GM19397 (cell line): ENCODE results near the gene UBE2Q2.
A peak's percentile ranks its signal among the peaks of the same experiment; 100 is the strongest.
"Not testable (repeated sequence)": the region's sequence is repeated elsewhere in the genome, so short reads cannot be mapped to it uniquely, and the experiment has no call there.

Experiments
- ATAC-seq: cut with Tn5 transposase; IDR thresholded peaks from one replicate; pipeline ENCODE4 v1.9.1; 2021; ENCODE audit warnings: mild to moderate bottlenecking, moderate library complexity; ENCODE audit not compliant: unreplicated experiment

UBE2Q2 gene

GRCh38 chr15:75864213-75865059 lies 21.2 kb downstream of the UBE2Q2 start:
- ATAC-seq = no peak

GRCh38 chr15:75866045-75866444 lies 22.8 kb downstream of the UBE2Q2 start:
- ATAC-seq = not testable (repeated sequence)

GRCh38 chr15:75866916-75867315 lies 23.7 kb downstream of the UBE2Q2 start:
- ATAC-seq = no peak

- ATAC-seq = no peak
Measured at GRCh38 chr15:75867449-75867848, 24.2 kb downstream of the UBE2Q2 start.

GRCh38 chr15:75868019-75868418 lies 24.8 kb downstream of the UBE2Q2 start:
- ATAC-seq = no peak

GRCh38 chr15:75869446-75869845 lies 26.2 kb downstream of the UBE2Q2 start:
- ATAC-seq = no peak

- ATAC-seq = not testable (repeated sequence)
Measured at GRCh38 chr15:75871589-75871988, 28.3 kb downstream of the UBE2Q2 start.

- no peak for ATAC-seq
Measured at GRCh38 chr15:75872403-75872990, 29.2 kb downstream of the UBE2Q2 start.

- ATAC-seq = no peak
Measured at GRCh38 chr15:75884041-75884440, 40.8 kb downstream of the UBE2Q2 start.

GRCh38 chr15:75887178-75887577 lies 43.9 kb downstream of the UBE2Q2 start:
- no peak for ATAC-seq

GRCh38 chr15:75891895-75892294 lies 48.6 kb downstream of the UBE2Q2 start:
- no peak for ATAC-seq

GRCh38 chr15:75895731-75896130 lies 52.5 kb downstream of the UBE2Q2 start:
- no peak for ATAC-seq

- no peak for ATAC-seq
Measured at GRCh38 chr15:75900577-75900976, 57.3 kb downstream of the UBE2Q2 start.

- ATAC-seq = no peak
Measured at GRCh38 chr15:75902129-75902557, 58.9 kb downstream of the UBE2Q2 start.

- ATAC-seq = peak; percentile 94
Measured at GRCh38 chr15:75903331-75904239, 60.3 kb downstream of the UBE2Q2 start, which contains the start of gene FBXO22. TSS of gene FBXO22 (plus strand) at chr15:75903878. CDS start at chr15:75903964, 86 bp downstream.

- no peak for ATAC-seq
Measured at GRCh38 chr15:75905231-75905630, 62.0 kb downstream of the UBE2Q2 start.

- ATAC-seq = not testable (repeated sequence)
Measured at GRCh38 chr15:75910355-75910754, 67.1 kb downstream of the UBE2Q2 start.

GRCh38 chr15:75916978-75917377 lies 73.7 kb downstream of the UBE2Q2 start:
- ATAC-seq = no peak

GRCh38 chr15:75918135-75918534 lies 74.9 kb downstream of the UBE2Q2 start:
- no peak for ATAC-seq

- ATAC-seq = no peak
Measured at GRCh38 chr15:75920079-75920478, 76.8 kb downstream of the UBE2Q2 start.
